Gastroesophageal sphincter (tissue), 3 donors: ENCODE results near the gene VEGFB.

Experiments used
- POLR2A ChIP-seq, 2 donors: fragments of 450-650 bp; IDR thresholded peaks; one replicate each; pipeline ENCODE4 v1.6.1; 2017; ENCODE audit warnings: antibody characterized with exemption in 2 of 2, mild to moderate bottlenecking in 2 of 2, moderate library complexity in 1 of 2
- POLR2AphosphoS5 ChIP-seq: sonication (generic); formaldehyde crosslinking; IDR thresholded peaks from one replicate; pipeline ENCODE4 v1.6.1; 2017; ENCODE audit warnings: antibody characterized with exemption
- TF ChIP-seq, protein P1 (sequence below), 4 experiments: fragments of 200-600 bp in 2 of 4; fragments of 450-650 bp in 2 of 4; sonication (generic) in 1 of 4; IDR thresholded peaks; one replicate each; pipeline ENCODE4 v1.5.1; 2017 to 2019; ENCODE audit warnings: antibody characterized with exemption in 4 of 4, mild to moderate bottlenecking in 2 of 4, moderate library complexity in 2 of 4

GRCh38 chr11:64186492-64187165 is 47.8 kb upstream of the VEGFB start:
- TF ChIP-seq, protein P1, sequence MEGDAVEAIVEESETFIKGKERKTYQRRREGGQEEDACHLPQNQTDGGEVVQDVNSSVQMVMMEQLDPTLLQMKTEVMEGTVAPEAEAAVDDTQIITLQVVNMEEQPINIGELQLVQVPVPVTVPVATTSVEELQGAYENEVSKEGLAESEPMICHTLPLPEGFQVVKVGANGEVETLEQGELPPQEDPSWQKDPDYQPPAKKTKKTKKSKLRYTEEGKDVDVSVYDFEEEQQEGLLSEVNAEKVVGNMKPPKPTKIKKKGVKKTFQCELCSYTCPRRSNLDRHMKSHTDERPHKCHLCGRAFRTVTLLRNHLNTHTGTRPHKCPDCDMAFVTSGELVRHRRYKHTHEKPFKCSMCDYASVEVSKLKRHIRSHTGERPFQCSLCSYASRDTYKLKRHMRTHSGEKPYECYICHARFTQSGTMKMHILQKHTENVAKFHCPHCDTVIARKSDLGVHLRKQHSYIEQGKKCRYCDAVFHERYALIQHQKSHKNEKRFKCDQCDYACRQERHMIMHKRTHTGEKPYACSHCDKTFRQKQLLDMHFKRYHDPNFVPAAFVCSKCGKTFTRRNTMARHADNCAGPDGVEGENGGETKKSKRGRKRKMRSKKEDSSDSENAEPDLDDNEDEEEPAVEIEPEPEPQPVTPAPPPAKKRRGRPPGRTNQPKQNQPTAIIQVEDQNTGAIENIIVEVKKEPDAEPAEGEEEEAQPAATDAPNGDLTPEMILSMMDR (IDR thresholded peaks at IDR 0.05) = no peak
- no peak for TF ChIP-seq POLR2AphosphoS5
- TF ChIP-seq POLR2A (IDR thresholded peaks at IDR 0.05) = no peak
